ENCODE results near the gene CFAP46.
"Not testable (repeated sequence)": the region's sequence is repeated elsewhere in the genome, so short reads cannot be mapped to it uniquely, and the experiment has no call there.

Gene CFAP46

GRCh38 chr10:132892004-132892403 lies 50.4 kb downstream of the CFAP46 start:
- no peak overlapping the region for H3K27ac ChIP-seq
- ChIA-PET CTCF (interaction anchor here (0.7 to 0.8 kb wide), 2 partner anchors 194 to 334 kb away, joined by 3 to 4 read pairs; no protein-coding TSS in a partner anchor), POLR2A (ENCODE audit: low non-redundant PET) (no interaction called here)
- no peak for TF ChIP-seq CTCF (conservative IDR thresholded peaks at IDR 0.05; ENCODE audit: low read depth)
- no peak for DNase-seq (ENCODE audit: low spot score)

- ChIA-PET CTCF (interaction anchor here (0.7 to 0.8 kb wide), 2 partner anchors 195 to 335 kb away, joined by 3 to 4 read pairs; no protein-coding TSS in a partner anchor), POLR2A (ENCODE audit: low non-redundant PET) (no interaction called here)
- H3K27ac ChIP-seq = no peak overlapping the region
- TF ChIP-seq CTCF (conservative IDR thresholded peaks at IDR 0.05; ENCODE audit: low read depth) = no peak
- DNase-seq (ENCODE audit: low spot score) = no peak
Measured at GRCh38 chr10:132891368-132891767, 51.0 kb downstream of the CFAP46 start.

GRCh38 chr10:132890301-132890700 lies 52.1 kb downstream of the CFAP46 start:
- no peak overlapping the region for H3K27ac ChIP-seq
- no peak for TF ChIP-seq CTCF (conservative IDR thresholded peaks at IDR 0.05; ENCODE audit: low read depth)
- DNase-seq (ENCODE audit: low spot score) = no peak
- CTCF ChIA-PET = no interaction called here
- POLR2A ChIA-PET (ENCODE audit: low non-redundant PET) = no interaction called here

- POLR2A ChIA-PET (ENCODE audit: low non-redundant PET) = no interaction called here
- no peak for DNase-seq (ENCODE audit: low spot score)
- CTCF ChIA-PET = no interaction called here
- no peak overlapping the region for H3K27ac ChIP-seq
- no peak for TF ChIP-seq CTCF (conservative IDR thresholded peaks at IDR 0.05; ENCODE audit: low read depth)
Measured at GRCh38 chr10:132889556-132889955, 52.8 kb downstream of the CFAP46 start.

GRCh38 chr10:132888898-132889490 lies 53.4 kb downstream of the CFAP46 start:
- CTCF ChIA-PET = no interaction called here
- POLR2A ChIA-PET (ENCODE audit: low non-redundant PET) = no interaction called here
- no peak overlapping the region for H3K27ac ChIP-seq
- no peak for DNase-seq (ENCODE audit: low spot score)
- TF ChIP-seq CTCF (conservative IDR thresholded peaks at IDR 0.05; ENCODE audit: low read depth) = no peak

GRCh38 chr10:132888446-132888845 lies 53.9 kb downstream of the CFAP46 start:
- not testable (repeated sequence) for H3K27ac ChIP-seq; DNase-seq (ENCODE audit: low spot score)
- ChIA-PET POLR2A (ENCODE audit: low non-redundant PET) (interaction anchor here (0.6 kb wide), 1 partner anchor 14 kb away, joined by 3 read pairs; no protein-coding TSS in a partner anchor), CTCF (interaction anchor here (0.6 kb wide), 1 partner anchor 14 kb away, joined by 3 read pairs; no protein-coding TSS in a partner anchor)

GRCh38 chr10:132886211-132887099 lies 55.9 kb downstream of the CFAP46 start:
- ChIA-PET POLR2A (ENCODE audit: low non-redundant PET) (no interaction called here), CTCF (interaction anchor here (0.6 kb wide), 1 partner anchor 29 kb away, joined by 3 read pairs; no protein-coding TSS in a partner anchor)
- no peak for TF ChIP-seq CTCF (conservative IDR thresholded peaks at IDR 0.05; ENCODE audit: low read depth)
- no peak for DNase-seq (ENCODE audit: low spot score)
- H3K27ac ChIP-seq = no peak overlapping the region
